SU-DHL-6 (cell line): ENCODE results near the gene ANO2.

Source experiments
- CTCF ChIP-seq: fragments of 200-600 bp; sonication (generic); IDR thresholded peaks from one replicate; pipeline ENCODE4 v1.5.1; 2017; ENCODE audit warnings: antibody characterized with exemption, mild to moderate bottlenecking, low read length, moderate library complexity; ENCODE audit not compliant: insufficient read depth, poor library complexity, severe bottlenecking
- EZH2phosphoT487 ChIP-seq: fragments of 200-600 bp; sonication (generic), shearing (Covaris generic); conservative IDR thresholded peaks from 2 replicates; pipeline ENCODE4 v1.6.1; 2018; ENCODE audit warnings: mild to moderate bottlenecking, antibody characterized with exemption, low read length, moderate library complexity, mixed read lengths

DNA sequence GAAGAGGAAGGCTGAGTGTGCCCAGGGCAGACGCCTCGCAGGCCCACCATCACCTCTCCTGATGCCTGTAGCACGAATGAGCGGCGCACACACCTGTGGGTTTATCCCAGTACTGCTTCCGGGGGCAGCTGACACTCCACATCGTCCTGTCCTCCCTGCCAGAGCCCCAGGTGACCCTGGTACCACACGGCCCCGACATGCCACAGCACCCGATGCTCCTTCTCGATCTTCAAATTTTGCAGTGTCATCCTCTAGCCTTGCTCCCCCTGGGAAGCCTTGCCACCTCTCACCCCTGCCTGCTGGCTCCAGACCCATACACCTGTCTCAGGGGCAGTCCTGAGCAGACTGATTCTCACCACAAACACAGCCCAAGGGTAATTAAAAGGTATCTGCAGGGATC, 40.6 kb downstream of the ANO2 start:
- TF ChIP-seq CTCF: no peak
- TF ChIP-seq EZH2phosphoT487: no peak
